ENCODE data around the gene KRIT1.
"Not testable (repeated sequence)": the region's sequence is repeated elsewhere in the genome, so short reads cannot be mapped to it uniquely, and the experiment has no call there.

KRIT1 gene

DNA sequence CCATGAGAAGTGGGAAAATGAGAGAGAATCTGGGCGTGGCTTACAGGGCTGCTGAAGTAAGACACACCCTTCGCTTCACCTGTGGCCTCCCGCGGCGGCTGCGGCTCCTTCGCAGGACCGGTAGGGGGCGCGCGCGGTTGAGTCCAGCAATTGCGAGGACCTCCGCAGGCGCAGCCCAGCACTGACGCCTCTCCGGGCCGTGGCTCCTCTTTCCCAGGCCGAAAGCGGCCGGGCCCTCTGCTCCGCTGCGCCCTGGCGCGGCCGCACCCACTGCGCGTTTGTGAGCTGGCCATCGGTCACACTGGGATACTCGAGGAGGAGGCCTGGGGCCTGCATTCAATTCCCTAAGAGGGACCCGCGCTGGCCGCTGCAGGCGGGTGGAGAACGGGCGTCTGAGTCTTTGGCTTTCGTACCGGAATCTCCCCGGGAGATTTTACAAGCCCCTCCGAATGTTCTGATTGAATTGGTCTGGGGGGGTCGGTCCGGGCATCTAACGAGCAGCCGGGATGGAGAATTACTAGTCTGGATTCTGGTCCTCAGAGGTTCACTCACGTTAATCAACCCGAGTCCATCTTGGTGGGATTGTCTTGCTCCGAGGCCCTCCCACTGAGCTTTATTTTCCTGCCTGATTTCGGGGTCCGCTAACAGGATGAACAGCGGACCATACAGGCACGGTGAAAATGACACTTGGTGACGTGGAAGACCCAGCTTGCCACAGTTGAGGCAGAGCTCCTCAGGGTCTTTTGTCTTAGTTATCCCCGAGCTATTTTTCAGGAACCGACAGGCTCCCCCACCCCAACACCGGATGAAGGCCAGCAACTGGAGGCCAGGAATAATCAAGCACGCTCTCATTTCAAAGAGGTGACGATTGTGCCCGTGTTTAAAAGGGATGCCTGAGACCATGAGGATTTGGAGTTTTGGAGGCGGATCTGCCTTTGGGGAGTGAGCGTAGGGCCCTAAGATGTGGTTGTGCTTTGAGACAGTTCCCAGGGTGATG, 66.5 kb downstream of the KRIT1 start, which contains the start of gene LRRD1:
TSS of gene LRRD1 (minus strand) at position 215 of the 997 bp plus-strand sequence. CDS start 13,940 bp downstream, outside the sequence.
- ChIA-PET POLR2A (interaction anchor here (1.1 to 1.9 kb wide), 3 partner anchors 44 to 269 kb away, joined by 4 to 8 read pairs (median 5); partner anchors contain the start of gene GATAD1), CTCF (interaction anchor here (0.6 to 1.0 kb wide), 7 partner anchors 15 to 214 kb away, joined by 3 to 6 read pairs (median 3); no protein-coding TSS in a partner anchor)
- TF ChIP-seq FOXA1 (IDR thresholded peaks at IDR 0.05) (no peak), ELF4 (IDR thresholded peaks at IDR 0.05) (no peak), NFRKB (IDR thresholded peaks at IDR 0.05) (no peak), ARNT (IDR thresholded peaks at IDR 0.05) (no peak), SP1 (IDR thresholded peaks at IDR 0.05) (no peak), ZNF384 (IDR thresholded peaks at IDR 0.05) (no peak), TARDBP (IDR thresholded peaks at IDR 0.05) (no peak)

DNA sequence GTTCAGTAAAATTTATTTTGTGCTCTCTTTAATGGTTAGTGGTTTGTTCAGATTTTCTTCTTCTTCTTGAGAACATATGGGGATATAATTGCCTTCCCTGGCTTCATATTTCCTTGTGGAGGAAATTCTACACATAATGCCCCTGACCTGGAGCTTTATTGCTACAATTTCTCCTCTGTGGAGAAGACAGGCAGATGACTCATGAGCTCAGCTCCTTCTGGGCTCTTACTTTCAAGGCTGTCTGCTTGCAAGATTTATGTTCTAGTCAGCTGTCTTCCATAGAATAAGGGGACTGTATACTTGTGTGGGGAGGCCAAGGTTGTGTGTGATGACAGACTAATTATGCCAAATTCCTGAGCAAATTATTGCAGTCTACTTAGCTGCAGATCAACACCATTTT, 68.4 kb downstream of the KRIT1 start:
- no peak for TF ChIP-seq ELF4 (IDR thresholded peaks at IDR 0.05)
- TF ChIP-seq L3MBTL2 (conservative IDR thresholded peaks at IDR 0.05): no peak
- no peak for TF ChIP-seq FOXK2 (IDR thresholded peaks at IDR 0.05)
- TF ChIP-seq PKNOX1 (IDR thresholded peaks at IDR 0.05): peak; percentile 93
- no peak for TF ChIP-seq LEF1 (IDR thresholded peaks at IDR 0.05; ENCODE audit: borderline replicate concordance)
- TF ChIP-seq SP1 (IDR thresholded peaks at IDR 0.05): no peak
- ChIA-PET POLR2A (interaction anchor here (0.7 to 0.9 kb wide), 3 partner anchors 42 to 270 kb away, joined by 4 read pairs; partner anchors contain the start of genes ANKIB1, GATAD1 and KRIT1), CTCF (interaction anchor here (1.0 kb wide), 1 partner anchor 69 kb away, joined by 3 read pairs; the partner anchor contains the start of genes ANKIB1 and KRIT1)
- DNase-seq (ENCODE audit: extremely low spot score): peak; percentile 12

More for the DNA sequence above, 66.5 kb downstream of the KRIT1 start, which contains the start of gene LRRD1:
- peak; percentile 83 for DNase-seq (ENCODE audit: extremely low spot score)

DNA sequence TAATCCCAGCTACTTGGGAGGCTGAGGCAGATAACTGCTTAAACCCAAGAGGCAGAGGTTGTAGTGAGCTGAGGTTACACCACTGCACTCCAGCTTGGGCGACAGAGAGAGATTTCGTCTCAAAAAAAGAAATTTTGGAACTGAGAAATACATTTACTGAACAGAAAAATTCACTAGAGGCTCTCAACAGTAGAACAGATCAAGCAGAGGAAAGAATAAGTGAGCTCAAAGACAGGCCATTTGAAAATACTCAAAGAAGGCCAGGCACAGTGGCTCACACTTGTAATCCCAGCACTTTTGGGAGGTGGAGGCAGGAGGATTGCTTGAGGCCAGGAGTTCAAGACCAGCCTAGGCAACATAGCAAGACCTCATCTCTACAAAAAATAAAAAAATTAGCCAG, 76.2 kb downstream of the KRIT1 start:
- CTCF ChIA-PET; POLR2A ChIA-PET; DNase-seq (ENCODE audit: extremely low spot score): not testable (repeated sequence)

DNA sequence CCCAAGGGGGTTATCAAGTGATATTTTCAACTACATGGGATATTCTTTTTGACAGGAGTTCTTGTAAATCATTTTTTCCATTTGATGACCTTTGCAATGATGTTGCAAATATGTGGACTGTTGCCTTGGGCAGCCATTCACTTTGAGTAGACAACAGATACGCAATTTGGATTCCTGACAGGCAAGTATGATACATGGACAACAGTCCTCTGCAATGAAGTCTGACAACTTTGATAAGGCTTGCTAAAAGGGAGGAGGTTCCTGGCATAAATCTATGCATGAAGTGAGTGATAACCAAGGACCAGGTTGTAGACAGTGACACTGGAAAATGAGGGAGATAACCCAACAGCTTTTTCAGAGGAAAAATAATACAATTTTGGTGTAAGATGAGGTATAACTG, 84.4 kb downstream of the KRIT1 start:
- CTCF ChIA-PET: interaction anchor here (0.5 to 0.9 kb wide), 2 partner anchors 12 to 18 kb away, joined by 3 read pairs; partner anchors contain the start of gene LRRD1
- POLR2A ChIA-PET: no interaction called here
- TF ChIP-seq SP1 (IDR thresholded peaks at IDR 0.05) (no peak), ZNF384 (IDR thresholded peaks at IDR 0.05) (no peak), HDGF (IDR thresholded peaks at IDR 0.05; ENCODE audit: borderline replicate concordance) (no peak), L3MBTL2 (conservative IDR thresholded peaks at IDR 0.05) (no peak), ELF4 (IDR thresholded peaks at IDR 0.05) (no peak)

DNA sequence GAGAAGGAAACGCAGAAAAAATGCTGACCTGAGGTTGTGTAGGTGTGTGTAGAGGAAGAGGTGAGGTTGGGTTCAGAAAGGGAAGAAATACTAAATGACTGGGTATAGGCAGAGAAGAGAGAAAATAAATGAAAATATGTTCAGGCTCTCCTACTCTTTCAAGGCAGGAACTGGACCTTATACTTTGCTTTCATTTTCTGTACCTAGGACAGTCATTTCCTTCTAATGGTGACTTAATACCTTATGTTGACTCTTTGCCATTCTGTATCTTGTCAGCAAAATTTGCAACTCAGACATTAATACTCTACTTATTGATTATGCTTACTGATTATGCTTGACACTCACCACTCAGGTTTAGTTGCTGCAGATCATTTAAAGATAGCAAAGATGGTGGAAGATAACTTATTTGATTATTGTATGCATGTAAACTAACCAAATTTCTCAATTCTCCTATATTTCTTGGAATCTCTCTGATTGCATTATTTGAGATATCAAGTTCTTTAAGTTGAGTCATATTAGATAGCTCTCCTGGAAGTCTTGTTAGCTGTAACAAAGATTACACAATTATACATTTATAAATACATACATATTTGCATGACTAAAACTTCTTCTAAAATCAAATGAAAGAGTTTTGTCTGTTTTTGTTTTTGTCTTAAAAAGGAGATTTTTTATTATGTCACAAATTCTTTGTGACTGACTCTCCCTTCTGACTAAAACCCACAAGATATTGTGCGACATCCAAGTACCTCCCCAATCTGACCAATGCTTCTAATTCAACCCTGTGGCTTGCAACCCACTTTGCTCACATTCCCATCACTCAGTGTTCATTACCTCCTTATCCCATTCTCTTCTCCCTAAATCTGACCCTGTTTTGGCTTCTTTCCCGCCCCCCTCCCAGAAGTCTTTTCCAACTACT, 86.8 kb downstream of the KRIT1 start:
- no peak for DNase-seq (ENCODE audit: extremely low spot score)
- ChIA-PET CTCF (interaction anchor here (0.7 kb wide), 1 partner anchor 20 kb away, joined by 3 read pairs; the partner anchor contains the start of gene LRRD1), POLR2A (no interaction called here)
- no peak for TF ChIP-seq ARNT (IDR thresholded peaks at IDR 0.05)
- no peak for TF ChIP-seq HDGF (IDR thresholded peaks at IDR 0.05; ENCODE audit: borderline replicate concordance)
- TF ChIP-seq NFRKB (IDR thresholded peaks at IDR 0.05): no peak
- TF ChIP-seq CTBP1 (IDR thresholded peaks at IDR 0.05; ENCODE audit: borderline replicate concordance): no peak
- no peak for TF ChIP-seq ZNF384 (IDR thresholded peaks at IDR 0.05)
- no peak for TF ChIP-seq FOXK2 (IDR thresholded peaks at IDR 0.05)
- no peak for TF ChIP-seq FOXA1 (IDR thresholded peaks at IDR 0.05)
- TF ChIP-seq SP1 (IDR thresholded peaks at IDR 0.05): no peak
- no peak for TF ChIP-seq BHLHE40 (IDR thresholded peaks at IDR 0.05; ENCODE audit: borderline replicate concordance)
- no peak for TF ChIP-seq ELF4 (IDR thresholded peaks at IDR 0.05)
- no peak for TF ChIP-seq SUZ12 (IDR thresholded peaks at IDR 0.05)
- TF ChIP-seq PKNOX1 (IDR thresholded peaks at IDR 0.05): no peak
- TF ChIP-seq TARDBP (IDR thresholded peaks at IDR 0.05): no peak

More for the DNA sequence above, 84.4 kb downstream of the KRIT1 start:
- DNase-seq (ENCODE audit: extremely low spot score): no peak

DNA sequence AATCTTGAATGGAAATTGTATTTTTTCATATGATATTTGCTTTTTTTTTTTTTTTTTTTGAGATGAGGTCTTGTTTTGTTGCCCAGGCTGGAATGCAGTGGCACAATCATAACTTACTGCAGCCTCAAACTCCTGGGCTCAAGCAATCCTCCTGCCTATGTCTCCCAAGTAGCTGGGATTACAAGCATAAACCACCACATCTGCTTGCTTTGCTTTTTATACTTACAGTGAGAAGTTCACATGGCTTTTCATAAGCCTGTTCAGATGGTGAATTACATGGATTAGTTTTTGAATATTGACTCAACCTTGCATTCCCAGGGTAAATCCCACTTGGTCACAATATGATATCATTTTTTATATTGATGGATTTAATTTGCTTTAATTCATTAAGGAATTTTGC, 88.7 kb downstream of the KRIT1 start:
- no peak for TF ChIP-seq HDGF (IDR thresholded peaks at IDR 0.05; ENCODE audit: borderline replicate concordance)
- no peak for TF ChIP-seq CTBP1 (IDR thresholded peaks at IDR 0.05; ENCODE audit: borderline replicate concordance)
- TF ChIP-seq L3MBTL2 (conservative IDR thresholded peaks at IDR 0.05): no peak
- no peak for TF ChIP-seq TARDBP (IDR thresholded peaks at IDR 0.05)
- TF ChIP-seq ELF4 (IDR thresholded peaks at IDR 0.05): no peak
- no peak for TF ChIP-seq LEF1 (IDR thresholded peaks at IDR 0.05; ENCODE audit: borderline replicate concordance)
- no peak for TF ChIP-seq BHLHE40 (IDR thresholded peaks at IDR 0.05; ENCODE audit: borderline replicate concordance)
- TF ChIP-seq FOXM1 (IDR thresholded peaks at IDR 0.05; ENCODE audit: borderline replicate concordance): no peak
- no peak for TF ChIP-seq PKNOX1 (IDR thresholded peaks at IDR 0.05)
- TF ChIP-seq FOXA1 (IDR thresholded peaks at IDR 0.05): no peak
- TF ChIP-seq ARNT (IDR thresholded peaks at IDR 0.05): no peak
- TF ChIP-seq SUZ12 (IDR thresholded peaks at IDR 0.05): no peak
- TF ChIP-seq ZNF384 (IDR thresholded peaks at IDR 0.05): no peak
- no peak for TF ChIP-seq SP1 (IDR thresholded peaks at IDR 0.05)
- no peak for TF ChIP-seq FOXK2 (IDR thresholded peaks at IDR 0.05)
- no peak for TF ChIP-seq NFRKB (IDR thresholded peaks at IDR 0.05)
- no peak for DNase-seq (ENCODE audit: extremely low spot score)
- POLR2A ChIA-PET: no interaction called here
- CTCF ChIA-PET: no interaction called here

Data from HEK293T (cell line).